Germinal center (tissue), 1 donor: ENCODE data around the gene HRCT1.
"Not testable (repeated sequence)": the region's sequence is repeated elsewhere in the genome, so short reads cannot be mapped to it uniquely, and the experiment has no call there.

Source experiments
- DNase-seq: peaks from one replicate; pipeline ENCODE4 v3.0.0; 2012; ENCODE audit warnings: mixed read lengths, low spot score

Gene HRCT1

DNA sequence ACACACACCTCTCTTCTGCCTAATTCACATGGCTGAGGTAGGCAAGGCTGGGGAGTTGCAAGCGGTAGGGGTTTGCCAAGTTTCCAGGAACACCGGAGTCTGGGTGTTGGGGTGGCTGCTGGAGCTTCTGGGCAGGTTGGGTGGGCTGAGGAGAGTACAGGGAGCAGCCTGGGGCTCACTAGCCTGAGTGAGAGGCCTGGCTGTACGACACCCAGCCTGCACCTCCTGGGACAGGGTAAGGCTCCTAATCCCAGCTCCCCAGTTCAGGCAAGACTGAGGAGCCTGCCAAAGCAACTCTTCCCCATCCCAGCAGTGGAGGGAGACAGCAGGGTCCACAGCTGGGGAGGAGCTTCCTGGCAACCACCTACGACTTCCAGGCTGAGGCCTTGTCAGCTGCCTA, 11.3 kb downstream of the HRCT1 start:
- DNase-seq: no peak

DNA sequence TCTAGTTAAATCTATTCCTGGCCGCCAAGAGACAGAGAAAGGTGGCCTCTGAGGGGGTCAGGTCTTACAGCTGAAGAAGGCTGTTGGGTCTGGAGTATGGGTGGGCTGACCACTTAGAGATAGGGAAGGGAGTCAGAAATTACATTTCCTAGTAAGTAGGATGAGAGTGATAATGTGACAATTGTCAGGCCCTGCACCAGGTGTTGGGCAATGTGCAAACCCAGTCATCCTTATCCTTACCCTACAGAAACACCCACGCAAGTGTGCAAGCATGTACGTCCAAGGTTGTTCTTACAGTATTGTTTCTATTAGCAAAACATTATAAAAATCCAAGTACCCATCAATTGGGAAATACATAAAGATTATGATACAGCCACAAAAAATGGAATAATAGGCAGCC, 12.8 kb downstream of the HRCT1 start:
- DNase-seq: no peak

DNA sequence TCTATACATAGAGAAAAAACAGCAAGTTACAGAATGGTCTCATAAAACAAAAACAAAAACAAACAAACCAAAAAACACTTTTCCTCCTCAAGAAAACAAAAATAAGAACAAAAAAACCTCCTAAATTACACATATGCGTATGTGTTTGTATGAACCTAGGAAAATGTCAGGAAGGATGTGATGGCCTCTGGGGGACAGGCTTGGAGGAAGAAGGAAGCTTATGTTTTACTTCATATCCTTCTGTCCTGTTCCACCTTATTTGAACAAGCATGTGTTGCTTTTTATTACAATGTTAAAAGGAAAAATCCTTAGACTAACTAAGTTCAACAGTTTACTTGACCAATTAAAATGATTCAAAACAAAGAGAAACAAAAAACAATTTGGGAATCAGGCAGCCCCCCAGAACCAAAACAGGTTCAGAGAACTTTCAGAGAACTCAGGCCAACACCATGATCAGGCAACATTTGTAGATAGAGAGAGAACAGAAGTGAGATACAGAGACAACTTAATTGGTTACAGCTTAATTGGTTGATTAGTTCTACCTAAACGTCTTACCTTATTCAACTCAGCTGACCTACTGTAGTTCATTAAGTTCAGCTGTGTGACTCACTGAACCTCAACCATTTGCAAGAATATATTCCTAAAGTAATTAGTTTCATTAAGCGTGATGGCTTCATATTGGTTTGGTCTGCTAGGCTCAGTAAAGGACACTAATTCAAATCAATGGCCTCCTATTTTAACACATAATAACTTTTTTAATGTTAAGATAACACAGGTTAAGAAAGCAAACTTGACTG, 13.4 kb downstream of the HRCT1 start:
- no peak for DNase-seq

DNA sequence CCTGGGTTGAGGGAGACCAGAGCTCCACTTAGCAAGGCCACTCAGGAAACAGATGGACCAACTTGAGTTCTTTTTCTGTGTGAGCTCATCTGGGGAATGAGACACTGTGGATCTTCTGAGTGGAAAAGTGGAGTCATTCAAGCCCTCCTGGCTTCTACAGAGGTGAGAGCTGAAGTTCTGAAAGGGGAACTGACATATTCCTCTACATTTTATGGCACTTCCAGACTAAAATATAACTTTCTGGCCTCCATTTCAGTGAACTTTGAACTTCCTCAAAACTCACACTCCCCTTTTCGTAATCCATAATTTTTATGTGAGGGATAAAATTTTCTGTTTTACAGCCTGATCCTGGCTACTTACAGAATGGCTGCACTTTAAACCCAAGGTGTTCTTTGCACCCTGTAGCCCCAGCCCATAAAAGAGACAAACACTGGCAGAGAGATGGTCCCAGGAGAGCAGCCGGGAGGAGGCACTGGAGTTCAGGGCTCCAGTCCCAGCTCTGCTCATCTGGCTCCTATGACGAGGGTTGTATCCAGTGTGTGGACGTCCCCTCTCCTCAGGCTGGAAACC, 14.1 kb downstream of the HRCT1 start:
- DNase-seq: no peak

DNA sequence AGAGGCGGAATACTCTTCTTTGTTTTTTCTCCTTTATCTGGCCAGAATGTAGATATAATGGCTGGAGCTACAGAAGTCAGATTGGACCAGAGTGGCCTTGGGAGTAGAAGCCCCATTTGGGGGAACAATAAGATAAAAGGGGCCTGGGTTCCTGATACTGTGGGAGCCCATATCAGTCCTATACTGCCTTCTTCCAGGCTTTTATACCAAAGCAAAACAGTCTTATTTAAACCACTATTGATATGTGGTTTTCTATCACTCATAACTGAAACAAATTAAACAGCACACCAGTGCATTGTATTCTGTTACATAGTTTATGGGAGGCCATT, 17.6 kb downstream of the HRCT1 start:
- no peak for DNase-seq

DNA sequence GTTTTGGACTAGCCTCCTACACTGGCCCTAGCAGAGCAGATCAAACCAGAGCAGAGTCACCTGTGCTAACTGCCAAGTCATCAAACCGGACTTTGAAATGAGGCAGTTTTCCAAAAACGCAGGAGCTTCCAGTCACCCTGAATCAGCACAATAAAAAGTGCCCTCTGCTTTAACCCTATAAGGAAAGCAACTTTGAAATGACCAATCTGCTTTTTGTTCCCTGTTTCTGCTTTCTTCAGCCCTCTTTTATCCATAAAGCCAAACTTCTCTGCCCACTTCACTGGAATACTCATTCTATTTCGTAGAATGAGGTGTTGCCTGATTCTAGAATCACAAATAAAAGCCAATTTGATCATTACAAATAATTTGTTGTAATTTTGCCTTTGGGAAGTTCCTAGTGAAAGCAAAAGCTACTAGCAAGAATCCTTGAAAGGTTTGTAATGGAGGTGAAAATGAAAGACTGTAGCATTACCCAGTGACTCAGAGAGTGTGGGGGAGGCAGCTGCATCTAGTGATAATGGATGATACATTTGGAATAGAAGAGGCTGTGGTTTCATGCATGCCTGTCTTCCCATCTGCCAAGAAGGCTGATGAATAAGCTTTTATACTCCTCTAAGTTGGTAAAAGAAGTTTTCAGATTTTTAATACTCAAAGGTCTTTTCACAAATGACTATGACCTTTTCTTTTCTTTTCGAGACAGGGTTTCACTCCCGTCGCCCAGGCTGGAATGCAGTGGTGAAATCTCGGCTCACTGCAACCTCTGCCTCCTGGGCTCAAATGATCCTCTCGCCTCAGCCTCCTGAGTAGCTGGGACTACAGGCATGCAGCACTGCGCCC, 18.1 kb downstream of the HRCT1 start:
- no peak for DNase-seq

DNA sequence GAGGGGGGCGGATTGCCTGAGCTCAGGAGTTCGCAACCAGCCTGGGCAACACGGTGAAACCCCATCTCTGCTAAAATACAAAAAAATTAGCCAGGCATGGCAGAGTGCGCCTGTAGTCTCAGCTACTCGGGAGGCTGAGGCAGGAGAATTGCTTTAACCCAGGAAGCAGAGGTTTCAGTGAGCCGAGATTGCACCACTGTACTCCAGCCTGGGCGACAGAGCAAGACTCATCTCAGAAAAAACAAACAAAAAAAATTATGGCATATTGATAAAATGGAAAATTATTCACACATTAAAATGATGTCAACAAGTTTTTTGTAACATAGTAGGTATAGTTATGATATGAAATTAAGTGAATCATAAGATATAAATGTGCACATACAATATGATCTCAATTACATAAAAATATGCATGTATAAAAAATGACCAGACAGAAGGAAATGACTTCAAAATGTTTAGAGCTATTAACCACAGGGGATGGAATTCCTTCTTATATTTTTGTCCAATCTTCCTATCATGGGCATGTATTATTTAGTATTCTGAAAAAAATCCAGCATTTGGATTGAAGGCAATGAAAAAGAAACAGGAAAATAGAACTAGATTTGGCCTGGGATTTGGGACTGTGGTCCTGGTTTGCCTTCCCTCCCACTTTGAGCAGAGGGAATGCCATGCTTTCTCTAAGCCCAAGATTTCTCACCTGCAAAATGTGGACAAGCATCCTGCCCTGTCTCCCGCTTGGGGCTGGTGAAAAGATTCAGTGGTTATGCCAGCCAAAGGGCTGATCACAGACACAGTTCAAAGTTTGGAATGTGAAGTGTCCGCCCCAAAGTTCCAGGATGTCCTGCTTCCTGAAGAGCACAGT, 22.8 kb downstream of the HRCT1 start:
- no peak for DNase-seq

DNA sequence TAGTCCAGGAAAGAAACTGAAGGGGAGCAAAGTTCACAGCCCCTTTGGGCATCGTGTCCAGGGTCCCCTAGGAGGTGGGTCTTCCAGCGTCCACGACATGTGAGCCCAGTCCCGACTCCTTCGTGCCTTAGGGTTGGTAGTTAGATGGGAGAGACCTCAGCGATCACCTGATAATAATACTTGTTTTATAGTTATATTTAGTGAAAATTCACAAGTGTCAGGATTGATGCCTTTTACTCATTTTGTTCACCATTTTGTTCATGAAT, 23.4 kb downstream of the HRCT1 start:
- no peak for DNase-seq

DNA sequence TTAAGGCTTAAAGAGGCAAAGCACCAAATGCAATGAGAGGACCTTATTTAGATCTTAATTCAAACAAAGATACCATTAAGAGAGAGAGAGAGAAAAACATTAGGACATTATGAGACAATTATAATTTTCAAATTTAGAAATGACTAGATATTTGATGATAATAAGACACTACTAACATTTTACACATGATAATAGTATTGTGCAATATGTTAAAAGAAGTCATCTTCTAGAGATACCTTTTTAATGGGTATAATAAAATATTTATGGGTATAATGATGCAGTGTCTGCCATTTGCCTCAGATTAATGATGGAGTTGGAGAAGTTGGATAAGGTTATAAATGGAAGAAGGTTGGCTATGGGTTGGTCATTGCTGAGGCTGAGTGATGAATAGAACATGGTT, 24.5 kb downstream of the HRCT1 start:
- DNase-seq: no peak

DNA sequence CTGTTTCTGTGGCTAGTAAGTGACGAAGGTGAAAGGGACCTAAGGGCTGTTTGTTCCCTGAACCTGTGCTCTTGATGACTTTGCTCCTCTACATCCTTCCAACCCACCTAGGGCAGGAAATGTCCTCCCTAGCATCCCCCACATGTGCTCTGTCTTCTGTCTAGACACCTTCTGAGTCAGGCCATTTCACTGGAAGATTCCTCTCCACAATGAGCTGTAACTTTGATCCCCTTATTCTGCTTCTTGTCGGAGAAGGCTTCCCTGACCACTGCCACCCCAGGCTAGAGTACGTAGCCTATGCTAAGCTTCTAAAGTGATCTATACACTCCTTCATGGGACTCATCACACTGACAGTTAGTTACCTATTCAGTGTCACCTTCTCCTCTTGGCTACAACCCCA, 25.0 kb downstream of the HRCT1 start:
- DNase-seq: no peak

DNA sequence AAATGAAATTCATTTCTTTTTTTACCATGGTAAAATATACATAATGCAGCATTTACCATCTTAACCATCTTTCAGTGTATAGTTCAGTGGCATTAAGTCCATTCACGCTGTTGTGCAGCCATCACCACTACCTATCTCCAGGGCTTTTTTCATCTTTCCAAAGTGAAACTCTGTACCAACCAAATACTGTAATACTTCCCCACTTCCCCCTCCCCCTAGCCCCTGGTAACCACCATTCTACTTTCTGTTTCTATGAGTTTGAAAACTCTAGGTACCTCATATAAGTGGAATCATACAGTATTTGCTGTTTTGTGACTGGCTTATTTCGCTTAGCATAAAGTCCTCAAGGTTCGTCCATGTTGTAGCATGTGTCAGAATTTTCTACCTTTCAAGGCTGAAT, 26.7 kb downstream of the HRCT1 start:
- DNase-seq: no peak

DNA sequence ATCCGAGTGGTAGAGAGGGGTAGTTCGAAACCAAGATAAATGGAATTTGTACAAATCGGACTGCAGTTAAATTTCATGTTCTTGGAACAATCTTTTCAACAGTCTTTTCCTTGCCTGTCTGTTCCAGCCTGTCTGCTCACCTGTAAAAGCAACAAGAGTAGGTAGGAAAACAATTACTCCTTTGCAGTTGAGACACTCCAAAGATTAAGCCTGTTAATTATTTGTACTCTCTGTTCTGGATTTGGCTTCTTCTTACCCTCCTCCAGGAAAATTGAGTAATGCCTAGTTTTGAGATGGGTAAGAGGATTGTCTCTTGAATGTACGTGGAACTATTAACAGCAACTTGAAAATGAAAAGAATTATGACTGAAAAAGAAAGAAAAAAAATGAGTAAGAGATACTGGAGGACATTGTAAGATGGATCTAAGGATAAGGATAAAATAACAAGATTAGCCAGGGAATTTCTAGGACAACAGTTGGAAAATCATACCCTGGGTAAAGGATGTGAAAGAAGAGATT, 27.6 kb downstream of the HRCT1 start:
- no peak for DNase-seq

DNA sequence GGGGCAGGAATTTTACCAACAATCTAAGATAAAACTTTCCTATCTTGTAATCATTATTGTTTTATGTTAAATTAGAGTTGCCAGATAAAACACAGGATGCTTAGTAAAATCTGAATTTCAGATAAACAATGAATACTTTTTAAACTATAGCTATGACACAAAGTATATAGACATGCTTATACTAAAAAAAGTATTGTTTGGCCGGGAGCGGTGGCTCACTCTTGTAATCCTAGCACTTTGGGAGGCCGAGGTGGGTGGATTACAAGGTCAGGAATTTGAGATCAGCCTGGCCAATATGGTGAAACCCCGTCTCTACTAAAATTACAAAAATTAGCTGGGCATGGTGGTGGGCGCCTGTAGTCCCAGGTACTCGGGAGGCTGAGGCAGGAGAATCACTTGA, 28.1 kb downstream of the HRCT1 start:
- not testable (repeated sequence) for DNase-seq

DNA sequence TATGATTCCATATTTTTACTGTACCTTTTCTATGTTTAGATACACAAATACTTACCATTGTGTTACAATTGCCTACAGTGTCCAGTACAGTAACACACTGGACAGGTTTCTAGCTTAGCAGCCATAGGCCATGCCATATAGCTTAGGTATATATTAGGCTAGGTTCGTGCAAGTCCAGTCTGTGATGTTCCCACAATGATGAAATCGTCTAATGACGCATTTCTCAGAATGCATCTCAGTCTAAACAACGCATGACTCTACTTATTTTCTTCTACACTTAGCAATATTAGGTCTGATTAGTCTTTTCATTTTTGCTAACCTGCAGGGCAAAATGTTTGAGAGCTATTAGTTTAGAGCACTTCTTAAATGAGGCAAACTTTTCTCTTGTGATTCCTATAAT, 29.3 kb downstream of the HRCT1 start:
- no peak for DNase-seq

DNA sequence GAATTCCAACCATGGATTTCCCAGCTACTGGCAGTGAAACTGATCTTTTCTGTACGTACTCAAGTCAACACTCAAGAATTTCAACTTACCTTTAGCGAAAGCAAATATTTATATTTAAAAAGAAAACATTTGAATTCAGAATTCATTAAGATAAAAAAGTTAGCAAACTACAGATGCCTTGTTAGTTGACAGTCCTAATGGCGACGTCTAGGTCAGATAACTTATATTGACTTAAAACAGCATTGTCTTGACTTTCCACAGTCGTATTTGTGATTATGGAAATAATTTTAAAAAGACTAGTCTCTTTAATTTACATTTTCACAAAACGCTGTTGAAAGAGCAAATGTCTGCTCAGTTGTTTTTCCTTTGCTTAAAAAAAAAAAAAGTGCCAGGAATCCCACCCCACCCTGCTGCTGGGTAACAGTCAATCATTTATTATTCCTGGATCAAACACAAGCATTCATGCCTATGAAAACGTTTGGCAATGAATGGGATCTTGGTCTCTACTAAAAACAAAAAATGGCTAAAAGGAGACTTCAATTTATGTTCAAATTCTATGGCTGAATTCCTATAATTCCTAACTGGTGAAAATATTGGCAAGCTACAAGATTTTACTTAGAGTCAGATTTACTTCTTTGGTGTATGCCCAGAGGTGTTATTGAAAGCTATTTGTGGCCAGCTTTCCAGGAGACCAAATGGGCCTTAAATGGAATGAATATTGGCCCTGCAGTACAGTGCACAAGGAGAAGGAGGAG, 29.9 kb downstream of the HRCT1 start:
- no peak for DNase-seq

DNA sequence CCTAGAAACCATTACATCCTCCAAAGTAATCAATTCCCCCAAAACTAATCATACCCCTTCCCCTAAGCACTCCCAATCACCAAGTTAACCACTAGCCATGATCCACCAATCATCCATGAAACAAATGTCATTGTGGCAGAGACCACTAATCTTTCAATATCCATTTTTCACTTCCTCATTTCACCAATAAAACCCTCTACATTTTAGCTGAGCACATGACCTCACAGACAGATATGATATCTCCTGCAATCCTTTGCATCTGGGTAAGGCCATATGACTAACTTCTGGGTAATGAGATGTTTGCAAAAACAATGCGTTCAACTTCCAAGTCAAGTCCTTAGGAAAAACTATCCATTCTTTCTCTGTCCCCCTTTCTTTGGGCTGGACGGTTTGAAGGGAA, 31.2 kb downstream of the HRCT1 start:
- peak; percentile 32 for DNase-seq

DNA sequence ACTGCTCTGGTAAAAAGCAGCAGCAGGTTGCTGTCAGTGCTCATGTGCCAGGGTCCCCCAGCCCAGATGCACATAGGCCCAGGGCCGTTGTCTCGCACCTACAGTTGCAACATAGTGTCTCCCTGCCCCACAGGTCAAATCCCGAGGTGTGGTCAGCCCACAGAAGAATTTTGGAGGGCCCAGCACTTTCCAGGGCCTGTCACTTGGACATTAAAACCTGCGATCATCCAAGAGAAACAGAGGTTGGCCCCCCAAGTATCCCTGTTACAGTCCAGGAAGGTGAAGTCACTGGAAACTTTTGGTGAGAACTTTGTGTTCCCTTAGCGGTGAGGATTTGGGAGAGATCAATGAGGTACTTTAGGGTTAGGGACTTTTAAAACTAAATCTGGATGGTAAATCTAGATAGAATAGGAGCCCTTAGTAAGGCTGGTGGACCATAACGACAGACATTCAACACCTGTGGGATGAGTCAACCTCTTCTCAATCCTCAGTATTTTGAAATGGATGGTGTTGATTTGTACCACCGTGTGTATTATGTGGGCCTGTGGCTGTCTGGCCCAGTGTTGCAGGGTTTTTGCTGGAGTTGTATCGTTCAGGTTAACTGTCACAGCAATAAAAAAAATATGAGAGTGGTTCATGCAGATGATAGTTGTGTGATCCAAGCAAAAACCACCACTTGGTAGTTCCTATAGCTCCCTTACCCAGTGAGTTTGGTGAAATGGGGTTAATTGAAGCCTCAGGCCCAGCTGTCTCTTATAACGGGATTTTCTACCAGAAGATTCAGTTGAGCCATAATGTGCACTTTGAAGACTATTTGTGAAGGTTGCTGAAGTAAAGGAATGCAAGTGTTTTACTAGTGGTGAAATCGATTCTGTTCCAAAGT, 32.7 kb downstream of the HRCT1 start:
- DNase-seq: no peak

DNA sequence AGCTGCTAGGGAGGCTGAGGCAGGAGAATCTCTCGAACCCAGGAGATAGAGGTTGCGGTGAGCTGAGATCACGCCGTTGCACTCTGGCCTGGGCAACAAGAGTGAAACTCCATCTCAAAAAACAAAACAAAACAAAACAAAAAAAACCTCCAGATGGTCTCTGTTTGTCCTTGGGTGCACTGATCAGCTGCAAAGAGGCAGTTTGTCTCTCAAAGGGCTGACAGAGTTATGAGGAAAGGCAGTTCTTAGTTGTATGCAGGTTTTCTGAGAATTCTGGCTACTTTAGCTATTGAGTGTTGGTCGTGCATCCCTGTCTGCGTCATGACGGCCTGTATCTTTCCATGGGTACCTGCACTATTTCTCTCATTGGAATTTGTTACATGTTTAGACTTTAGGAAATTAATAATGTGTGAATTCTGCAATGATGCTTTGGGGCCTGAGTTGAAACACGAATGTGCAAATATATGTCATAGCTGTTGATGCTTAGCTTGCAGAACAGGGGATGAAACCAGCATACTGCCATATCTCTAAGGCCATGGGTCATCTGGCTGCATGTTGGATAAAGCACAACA, 33.8 kb downstream of the HRCT1 start:
- no peak for DNase-seq

DNA sequence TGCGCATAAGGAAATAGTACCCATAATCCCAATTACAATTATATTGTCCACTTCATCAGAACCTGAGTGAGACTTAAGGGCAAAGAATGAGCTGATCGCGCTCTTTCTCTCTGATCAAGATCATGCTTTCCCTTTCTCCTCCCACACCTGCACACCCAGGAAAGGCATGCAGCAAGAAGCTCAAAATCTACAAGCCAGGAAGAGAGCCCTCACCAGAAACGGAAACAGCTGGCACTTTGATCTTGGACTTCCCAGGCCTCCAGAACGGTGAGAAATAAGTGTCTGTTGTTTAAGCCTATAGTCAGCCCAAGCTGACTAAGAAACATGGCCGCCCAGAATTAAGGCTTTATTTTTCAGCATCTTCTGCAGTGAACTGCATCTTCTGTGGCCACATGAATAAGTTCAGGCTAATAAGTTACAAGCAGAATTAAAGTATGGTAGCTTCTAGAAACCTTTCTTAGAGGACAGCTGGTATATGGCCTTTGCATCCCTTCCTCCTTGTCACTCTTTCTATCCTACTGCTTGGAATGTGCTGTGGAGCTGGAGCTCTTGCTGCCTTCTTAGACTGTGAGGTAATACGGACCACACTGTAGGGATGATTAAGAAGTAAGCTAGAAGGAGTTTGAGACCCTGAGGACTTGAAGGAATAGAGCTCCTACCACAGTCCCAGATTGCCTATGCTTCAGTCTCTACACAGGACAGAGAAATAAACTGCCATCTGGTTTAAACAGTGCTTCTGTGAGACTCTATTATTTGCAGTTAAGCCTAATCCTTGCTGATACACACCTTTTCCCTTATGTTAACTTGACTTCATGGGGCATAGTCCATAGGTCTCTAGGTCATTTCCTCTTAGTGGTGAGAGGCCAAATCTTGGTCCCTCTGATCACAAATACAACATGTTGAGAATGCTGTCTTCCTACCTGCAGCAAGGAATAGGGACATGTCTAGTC, 34.7 kb downstream of the HRCT1 start:
- no peak for DNase-seq
